Left lung (tissue), 10 donors: ENCODE results near the gene HTD2. TPM values are rescaled to one million over a fixed set of nuclear protein-coding genes. Genes with fewer than 3 reads are reported as not detected.
"Not testable (repeated sequence)": the region's sequence is repeated elsewhere in the genome, so short reads cannot be mapped to it uniquely, and the experiment has no call there.

Experiments
- ATAC-seq: fragments of 200-7000 bp; cut with Tn5 transposase; one replicate; pipeline ENCODE4 v1.9.1; 2020; ENCODE audit warnings: moderate library complexity
- DNase-seq, 4 donors: peaks; one replicate each; pipeline ENCODE4 v3.0.0-alpha.2; 2013 to 2020
- H3K27ac ChIP-seq, 2 donors: fragments of 200-600 bp; sonication (generic) in 1 of 2; one replicate each; pipeline versions ENCODE4 v1.5.0 to v1.8.0; 2020 to 2021
- H3K27me3 ChIP-seq, 2 donors: fragments of 200-600 bp; sonication (generic) in 1 of 2; one replicate each; pipeline versions ENCODE4 v1.5.0 to v1.8.0; 2020 to 2021
- H3K36me3 ChIP-seq, 2 donors: fragments of 200-600 bp; sonication (generic) in 1 of 2; one replicate each; pipeline versions ENCODE4 v1.5.0 to v1.8.0; 2020 to 2021
- H3K4me1 ChIP-seq, 2 donors: fragments of 200-600 bp; one replicate each; pipeline ENCODE4 v1.8.0; 2021
- H3K4me3 ChIP-seq, 2 donors: fragments of 200-600 bp; sonication (generic) in 1 of 2; one replicate each; pipeline versions ENCODE4 v1.5.0 to v1.8.0; 2020 to 2021; ENCODE audit warnings: mild to moderate bottlenecking in 1 of 2
- H3K9me3 ChIP-seq, 2 donors: fragments of 200-600 bp; sonication (generic) in 1 of 2; one replicate each; pipeline versions ENCODE4 v1.5.0 to v1.8.0; 2020 to 2021
- CTCF ChIP-seq, 2 donors: fragments of 200-600 bp; sonication (generic) in 1 of 2; IDR thresholded peaks; one replicate each; pipeline versions ENCODE4 v1.5.0 to v1.8.0; 2021; ENCODE audit warnings: antibody characterized with exemption in 2 of 2
- intact Hi-C, 2 donors: fragments of 100-400 bp; cut with DNase I; formaldehyde crosslinking; loops; one replicate each; pipeline versions ENCODE4 v1.11.2 to v1.14.2; 2022
- polyA plus RNA-seq, 6 donors: library from polyadenylated mRNA; unstranded; fragments of 120-200 nt; gene quantifications; one replicate each; pipeline ENCODE4 v1.2.1, GENCODE V29; 2013; ENCODE audit not compliant: insufficient read length in 6 of 6
- total RNA-seq, 2 donors: library from RNA; stranded (reverse); fragmentation: NEBNext Ultra II Directional; extraction: Animal tissue kit (Norgen Biotek cat#: 25700); gene quantifications; one replicate each; pipeline ENCODE4 v1.2.1, GENCODE V29; 2021
- donor health status: DM: no; HTN: yes; CAD: no.
- donor health status: DM: no; HTN: no; CAD: no.

HTD2 gene
- total and polyA plus RNA-seq, 8 donors = 7.6 to 14.0 (median 11.9) TPM

DNA sequence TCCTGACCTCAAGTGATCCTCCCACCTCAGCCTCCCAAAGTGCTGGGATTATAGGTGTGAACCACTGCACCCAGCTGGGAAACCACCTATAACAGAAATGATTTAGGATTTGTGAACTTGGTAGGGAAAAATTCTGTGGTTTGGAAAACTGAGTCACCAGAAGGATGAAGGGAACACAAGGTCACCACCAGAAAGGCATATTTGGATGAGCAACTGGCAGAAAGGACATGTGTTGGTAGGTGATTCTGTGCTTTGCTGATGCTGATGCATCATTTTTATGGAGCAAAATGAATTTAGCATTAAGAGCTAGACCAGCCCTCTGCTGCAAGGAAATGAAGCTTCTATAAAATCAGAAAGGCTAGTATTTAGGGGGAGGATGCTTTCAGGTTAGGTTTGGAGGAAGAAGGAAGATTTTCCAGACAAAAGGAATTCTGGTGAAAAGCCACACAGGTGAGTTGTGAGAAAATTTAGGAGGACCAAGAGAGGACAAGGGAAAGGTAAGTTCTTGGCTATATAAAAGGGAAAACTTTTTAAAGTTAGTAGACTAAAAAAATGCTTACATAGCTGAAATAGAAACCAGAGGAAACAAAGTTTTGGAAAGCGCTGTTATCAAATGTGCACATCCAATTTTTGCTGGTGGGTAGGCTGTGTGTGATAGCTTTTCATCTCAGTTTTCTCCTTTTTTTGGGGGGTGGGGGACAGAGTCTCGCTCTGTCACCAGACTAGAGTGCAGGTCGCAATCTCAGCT, 30.0 kb downstream of the HTD2 start:
- peak overlapping the region in 1 of 2 donors; percentile 92 for H3K27ac ChIP-seq
- H3K36me3 ChIP-seq = peaks cover 0 to 10% of the 10 kb centered on the region in 2 donors
- TF ChIP-seq CTCF (IDR thresholded peaks at IDR 0.05) = no peak
- no peaks in the 10 kb centered on the region for H3K27me3 ChIP-seq
- peaks cover 3 to 42% of the 10 kb centered on the region in 2 donors for H3K4me1 ChIP-seq
- no peaks in the 10 kb centered on the region for H3K9me3 ChIP-seq
- no peak for ATAC-seq
- intact Hi-C loops = no loop called here
- H3K4me3 ChIP-seq = no peak overlapping the region
- no peak for DNase-seq

DNA sequence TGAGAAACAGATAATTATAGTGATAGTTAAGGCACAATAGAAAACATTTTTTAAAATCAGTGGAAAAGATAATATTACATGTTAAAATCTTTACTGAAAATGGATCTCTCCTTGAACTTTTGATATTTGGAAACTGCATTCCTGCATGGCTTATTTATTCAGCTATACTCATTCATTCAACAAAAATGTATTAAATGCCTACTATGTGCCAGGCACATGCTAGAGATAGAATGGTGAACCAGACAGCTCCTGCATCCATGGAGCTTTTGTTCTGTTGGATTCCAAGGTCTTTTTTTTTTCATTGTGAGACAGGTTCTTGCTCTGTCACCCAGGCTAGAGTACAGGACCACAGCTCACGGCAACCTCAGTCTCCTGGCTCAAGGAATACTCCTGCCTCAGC, 30.9 kb downstream of the HTD2 start:
- ATAC-seq (no peak), DNase-seq (no peak)
- Histone ChIP-seq H3K4me1 (peaks cover 2 to 37% of the 10 kb centered on the region in 2 donors), H3K9me3 (no peaks in the 10 kb centered on the region), H3K36me3 (peaks cover 0 to 17% of the 10 kb centered on the region in 2 donors), H3K27ac (no peak overlapping the region), H3K27me3 (no peaks in the 10 kb centered on the region), H3K4me3 (no peak overlapping the region)
- TF ChIP-seq CTCF (IDR thresholded peaks at IDR 0.05) = no peak
- intact Hi-C loops = no loop called here

DNA sequence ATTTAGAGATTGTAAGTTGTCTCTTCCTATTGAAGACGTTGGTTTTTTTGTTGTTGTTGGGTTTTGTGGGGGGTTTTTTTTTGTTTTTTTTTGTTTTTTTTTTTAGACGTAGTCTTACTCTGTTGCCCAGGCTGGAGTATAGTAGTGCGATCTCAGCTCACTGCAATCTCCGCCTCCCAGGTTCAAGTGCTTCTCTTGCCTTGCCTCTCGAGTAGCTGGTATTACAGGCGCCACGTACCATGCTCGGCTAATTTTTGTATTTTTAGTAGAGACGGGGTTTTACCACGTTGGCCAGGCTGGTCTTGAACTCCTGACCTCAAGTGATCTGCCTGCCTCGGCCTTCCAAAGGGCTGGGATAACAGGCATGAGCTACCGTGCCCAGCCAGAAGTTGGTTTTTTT, 32.8 kb downstream of the HTD2 start:
- intact Hi-C loops, DNase-seq, ATAC-seq, H3K9me3 ChIP-seq, H3K27ac ChIP-seq, H3K4me3 ChIP-seq, H3K27me3 ChIP-seq: not testable (repeated sequence)
- peaks cover 0 to 19% of the 10 kb centered on the region in 2 donors for H3K36me3 ChIP-seq
- H3K4me1 ChIP-seq = peaks cover 0 to 30% of the 10 kb centered on the region in 2 donors

GRCh38 chr3:58340594-58341244, 34.4 kb downstream of the HTD2 start:
- H3K36me3 ChIP-seq = peaks cover 0 to 19% of the 10 kb centered on the region in 2 donors
- no peak overlapping the region for H3K4me3 ChIP-seq
- no peaks in the 10 kb centered on the region for H3K9me3 ChIP-seq
- ATAC-seq (no peak), DNase-seq (no peak)
- H3K4me1 ChIP-seq = peaks cover 0 to 23% of the 10 kb centered on the region in 2 donors
- TF ChIP-seq CTCF (IDR thresholded peaks at IDR 0.05) = no peak
- no peak overlapping the region for H3K27ac ChIP-seq
- H3K27me3 ChIP-seq = no peaks in the 10 kb centered on the region
- intact Hi-C loops = no loop called here

GRCh38 chr3:58341376-58341775, 35.1 kb downstream of the HTD2 start:
- peaks cover 0 to 19% of the 10 kb centered on the region in 2 donors for H3K36me3 ChIP-seq
- H3K9me3 ChIP-seq = no peaks in the 10 kb centered on the region
- ATAC-seq = no peak
- DNase-seq = no peak
- no peak for TF ChIP-seq CTCF (IDR thresholded peaks at IDR 0.05)
- intact Hi-C loops = no loop called here
- H3K27me3 ChIP-seq = no peaks in the 10 kb centered on the region
- no peak overlapping the region for H3K27ac ChIP-seq
- H3K4me3 ChIP-seq = no peak overlapping the region
- H3K4me1 ChIP-seq = peaks cover 0 to 17% of the 10 kb centered on the region in 2 donors
